Activated naive CD4-positive, alpha-beta T cell (primary cell): Measurements from ENCODE around the gene TMEM106C.

Source experiments
- DNase-seq, 4 experiments: peaks; one replicate each; lab custom pipeline; 2025; lab: John Stamatoyannopoulos, UW

The TMEM106C gene

DNA sequence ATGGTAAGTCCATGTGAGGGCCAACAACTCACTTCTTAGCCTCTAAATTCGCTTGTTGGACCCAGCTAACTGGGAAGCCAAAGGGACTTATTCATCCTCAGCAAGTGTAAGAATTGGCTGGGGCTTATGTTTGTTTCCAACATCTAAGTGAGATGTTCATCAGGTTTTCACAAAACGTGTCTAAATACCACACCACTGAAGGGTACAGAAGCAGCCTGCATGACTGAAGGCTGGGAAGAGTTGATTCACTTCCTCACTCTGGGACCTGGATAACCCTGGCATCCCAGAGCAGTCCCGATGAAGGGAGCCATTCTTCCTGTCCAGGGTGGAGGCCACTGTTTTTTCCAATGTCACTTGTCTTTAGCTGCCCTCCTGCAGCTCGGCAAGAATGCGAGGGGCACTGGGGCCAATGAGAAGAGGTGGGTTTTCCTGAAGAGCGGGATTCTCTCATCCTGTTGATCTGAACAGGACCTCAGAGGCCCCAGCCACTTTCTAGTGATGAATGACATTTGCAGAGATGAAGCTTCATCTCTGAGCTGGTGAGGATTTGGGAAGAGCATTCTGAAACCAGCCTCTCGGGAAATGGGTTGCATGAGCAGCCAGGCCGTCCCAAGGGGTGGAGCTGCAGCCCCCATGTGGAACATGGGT, 53.1 kb downstream of the TMEM106C start:
- no peak for DNase-seq

DNA sequence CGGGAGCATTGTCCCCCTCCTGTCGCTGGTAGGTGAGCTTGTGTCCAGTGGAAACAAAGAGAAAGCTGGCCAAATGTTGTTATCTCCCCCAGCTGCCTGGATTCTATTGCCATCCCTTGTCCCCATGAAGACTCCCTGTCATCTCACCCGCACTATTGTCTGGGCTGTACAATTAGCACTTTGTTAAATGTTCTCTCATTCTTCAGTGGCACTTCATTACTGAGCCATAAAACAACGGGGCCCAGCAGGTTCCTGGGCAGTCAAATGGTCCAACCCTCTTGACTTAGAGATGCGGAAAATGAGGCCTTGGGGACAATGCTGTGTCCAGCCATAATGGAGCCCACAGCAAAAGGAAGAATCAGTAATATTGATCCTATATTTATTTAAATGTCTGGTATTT, 54.1 kb downstream of the TMEM106C start:
- DNase-seq, result no peak

DNA sequence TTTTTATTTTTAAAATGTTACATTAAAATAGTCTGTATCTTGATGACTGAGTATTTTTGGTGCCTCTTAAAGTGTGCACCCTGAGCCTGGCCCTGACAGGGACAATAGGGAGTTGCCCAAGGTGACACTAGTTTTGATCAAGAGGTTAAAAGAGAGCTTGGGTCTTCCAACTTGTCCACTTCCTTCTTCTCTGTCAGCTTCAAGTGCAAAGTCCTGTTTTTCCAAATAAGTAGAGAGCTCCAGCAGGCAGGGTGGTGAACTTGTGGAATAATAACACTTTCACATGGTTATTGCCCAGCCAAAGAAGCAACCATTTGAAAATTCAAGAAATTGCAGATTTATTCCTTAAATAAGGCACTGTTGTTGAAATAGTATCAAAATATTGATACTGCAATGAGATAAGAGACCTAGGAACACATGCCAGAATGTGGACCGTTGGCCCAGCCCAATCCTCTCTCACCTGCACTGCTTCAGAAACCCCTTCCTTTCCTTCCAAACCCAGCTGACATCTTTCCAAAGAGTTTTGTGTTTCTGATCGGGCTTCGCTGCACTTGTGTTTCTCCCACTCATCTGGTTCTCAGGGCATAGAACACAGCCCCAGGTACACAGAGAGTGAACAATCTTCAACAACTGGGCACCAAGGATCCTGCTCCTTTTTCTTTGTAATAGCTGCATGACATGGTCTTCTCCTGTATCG, 54.7 kb downstream of the TMEM106C start:
- DNase-seq, result no peak
